Transverse colon (tissue), 4 donors: ENCODE measurements around the gene TBL1X. TPM values are rescaled to one million over a fixed set of nuclear protein-coding genes. Genes with fewer than 3 reads are reported as not detected.

ENCODE experiments used
- DNase-seq: peaks from one replicate; pipeline ENCODE4 v3.0.0-alpha.2; 2019
- H3K27ac ChIP-seq, 4 donors: fragments of 200-600 bp; sonication (generic); 2 replicates each; pipeline ENCODE4 v1.5.1; 2016 to 2018; ENCODE audit warnings: inconsistent platforms in 4 of 4
- H3K27me3 ChIP-seq: fragments of 200-600 bp; sonication (generic); 2 replicates; pipeline ENCODE4 v1.5.1; 2017; ENCODE audit warnings: inconsistent platforms
- H3K36me3 ChIP-seq, 4 donors: fragments of 200-600 bp; sonication (generic); 2 replicates each; pipeline ENCODE4 v1.5.1; 2017 to 2019; ENCODE audit warnings: inconsistent platforms in 4 of 4
- H3K4me1 ChIP-seq, 4 donors: fragments of 200-600 bp; sonication (generic); 2 replicates each; pipeline ENCODE4 v1.5.1; 2017 to 2020; ENCODE audit warnings: inconsistent platforms in 4 of 4
- H3K4me3 ChIP-seq, 4 donors: fragments of 200-600 bp; sonication (generic); 1 replicate in 1 of 4; 2 replicates in 3 of 4; pipeline versions ENCODE4 v1.5.1 to v1.6.1; 2017 to 2019; ENCODE audit warnings: inconsistent platforms in 4 of 4
- H3K9me3 ChIP-seq, 2 donors: fragments of 200-600 bp; sonication (generic); 2 replicates each; pipeline ENCODE4 v1.5.1; 2017 to 2019; ENCODE audit warnings: inconsistent platforms in 2 of 2
- EP300 ChIP-seq: sonication (generic); formaldehyde crosslinking; IDR thresholded peaks from one replicate; pipeline ENCODE4 v1.6.1; 2017; ENCODE audit warnings: antibody characterized with exemption, low read depth
- POLR2A ChIP-seq: fragments of 450-650 bp; IDR thresholded peaks from one replicate; pipeline ENCODE4 v1.6.1; 2016; ENCODE audit warnings: antibody characterized with exemption, mild to moderate bottlenecking, moderate library complexity
- POLR2AphosphoS5 ChIP-seq, 3 donors: sonication (generic); formaldehyde crosslinking; IDR thresholded peaks; one replicate each; pipeline ENCODE4 v1.6.1; 2016; ENCODE audit warnings: antibody characterized with exemption in 3 of 3
- WGBS, 2 donors: methylation state at CpG; one replicate each; pipeline ENCODE4 v1.1.5; 2018; ENCODE audit warnings: low coverage in 1 of 2; 5-methylcytosine and 5-hydroxymethylcytosine counted together
- in situ Hi-C, 4 donors: fragments of 200-750 bp; cut with MboI; loops; one replicate each; pipeline versions ENCODE4 v1.15.0 to v1.15.1; 2017; ENCODE audit warnings: low sequenced_read_pairs in 3 of 4, low pct_ligation_motif_present in 1 of 4, low pct_unique_long_range_greater_than_20kb in 1 of 4
- intact Hi-C: fragments of 100-400 bp; cut with DNase I; formaldehyde crosslinking; loops from one replicate; pipeline ENCODE4 v1.15.1; 2023; ENCODE audit warnings: low total_unique reads
- total RNA-seq, 4 donors: library from RNA; depleted of rRNA; stranded (reverse); fragments of >200 nt; gene quantifications; one replicate each; pipeline ENCODE4 v1.1.0, GENCODE V29; 2016
- TF ChIP-seq, protein P1 (sequence below), 5 experiments: fragments of 200-600 bp in 3 of 5; fragments of 450-650 bp in 2 of 5; sonication (generic) in 3 of 5; IDR thresholded peaks; 1 replicate in 2 of 5; 2 replicates in 3 of 5; pipeline ENCODE4 v1.5.1; 2016 to 2017; ENCODE audit warnings: antibody characterized with exemption in 5 of 5, inconsistent platforms in 3 of 5, mild to moderate bottlenecking in 2 of 5, moderate library complexity in 1 of 5

TBL1X gene
- total RNA-seq, 4 donors from 2014 or later = 3.4 to 16.8 (median 13.0) TPM

DNA sequence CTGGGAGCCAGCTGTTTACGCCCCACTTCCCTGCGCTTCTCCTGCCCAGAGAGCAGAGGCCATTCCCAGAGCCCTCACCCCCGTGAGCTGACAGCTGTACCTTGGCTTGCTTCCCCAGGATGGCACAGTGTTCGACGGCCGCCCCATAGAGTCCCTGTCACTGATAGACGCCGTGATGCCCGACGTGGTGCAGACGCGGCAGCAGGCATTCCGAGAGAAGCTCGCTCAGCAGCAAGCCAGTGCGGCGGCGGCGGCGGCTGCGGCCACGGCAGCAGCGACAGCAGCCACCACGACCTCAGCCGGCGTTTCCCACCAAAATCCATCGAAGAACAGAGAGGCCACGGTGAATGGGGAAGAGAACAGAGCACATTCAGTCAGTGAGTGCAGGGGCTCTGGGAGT, 223.0 kb downstream of the TBL1X start:
- Histone ChIP-seq H3K4me1 (no peaks in the 10 kb centered on the region), H3K27ac (no peak overlapping the region), H3K4me3 (no peak overlapping the region), H3K36me3 (no peaks in the 10 kb centered on the region), H3K9me3 (no peaks in the 10 kb centered on the region), H3K27me3 (no peaks in the 10 kb centered on the region)
- no peak for TF ChIP-seq EP300
- DNase-seq = no peak
- intact Hi-C loops (no loop called here), in situ Hi-C loops (loop anchor here in 2 of 4 donors (25.0 kb wide), 3 partner anchors 226 to 726 kb away; partner anchors contain the start of gene TBL1X (in 1 of the 2))
- 94% methylated on average over 27 of the region's 27 CpGs; no CpG with 5 or more reads in 1 of the 2 donors for WGBS, 2 donors

DNA sequence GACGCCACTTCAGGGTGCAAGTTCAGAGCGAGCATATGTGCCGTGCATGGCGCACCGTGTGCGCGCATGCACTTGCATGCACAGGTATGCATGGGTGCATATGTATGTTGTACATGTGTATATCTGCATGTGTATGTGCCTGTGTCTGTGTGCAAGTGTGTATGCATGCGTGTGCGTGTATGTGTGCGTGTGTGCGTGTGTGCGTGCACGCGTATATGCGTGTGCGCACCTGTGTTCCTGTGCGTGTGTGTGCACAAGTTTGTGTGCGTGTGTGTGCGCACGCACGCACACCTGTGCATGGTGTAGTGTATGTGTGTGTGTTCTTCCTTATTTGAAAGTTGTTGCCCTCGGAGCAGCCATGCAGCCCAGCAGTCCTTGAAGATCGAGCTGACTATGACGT, 224.0 kb downstream of the TBL1X start:
- DNase-seq = no peak
- no peaks in the 10 kb centered on the region for H3K4me1 ChIP-seq
- H3K27ac ChIP-seq = no peak overlapping the region
- no peak overlapping the region for H3K4me3 ChIP-seq
- H3K36me3 ChIP-seq = no peaks in the 10 kb centered on the region
- no peaks in the 10 kb centered on the region for H3K27me3 ChIP-seq
- TF ChIP-seq, protein P1, sequence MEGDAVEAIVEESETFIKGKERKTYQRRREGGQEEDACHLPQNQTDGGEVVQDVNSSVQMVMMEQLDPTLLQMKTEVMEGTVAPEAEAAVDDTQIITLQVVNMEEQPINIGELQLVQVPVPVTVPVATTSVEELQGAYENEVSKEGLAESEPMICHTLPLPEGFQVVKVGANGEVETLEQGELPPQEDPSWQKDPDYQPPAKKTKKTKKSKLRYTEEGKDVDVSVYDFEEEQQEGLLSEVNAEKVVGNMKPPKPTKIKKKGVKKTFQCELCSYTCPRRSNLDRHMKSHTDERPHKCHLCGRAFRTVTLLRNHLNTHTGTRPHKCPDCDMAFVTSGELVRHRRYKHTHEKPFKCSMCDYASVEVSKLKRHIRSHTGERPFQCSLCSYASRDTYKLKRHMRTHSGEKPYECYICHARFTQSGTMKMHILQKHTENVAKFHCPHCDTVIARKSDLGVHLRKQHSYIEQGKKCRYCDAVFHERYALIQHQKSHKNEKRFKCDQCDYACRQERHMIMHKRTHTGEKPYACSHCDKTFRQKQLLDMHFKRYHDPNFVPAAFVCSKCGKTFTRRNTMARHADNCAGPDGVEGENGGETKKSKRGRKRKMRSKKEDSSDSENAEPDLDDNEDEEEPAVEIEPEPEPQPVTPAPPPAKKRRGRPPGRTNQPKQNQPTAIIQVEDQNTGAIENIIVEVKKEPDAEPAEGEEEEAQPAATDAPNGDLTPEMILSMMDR (IDR thresholded peaks at IDR 0.05) = no peak
- TF ChIP-seq POLR2A = no peak
- no peak for TF ChIP-seq EP300
- no peak for TF ChIP-seq POLR2AphosphoS5 (IDR thresholded peaks at IDR 0.05)
- intact Hi-C loops (no loop called here), in situ Hi-C loops (loop anchor here in 2 of 4 donors (25.0 kb wide), 3 partner anchors 227 to 727 kb away; partner anchors contain the start of gene TBL1X (in 1 of the 2))
- WGBS, 2 donors = 95% methylated on average over 24 of the region's 24 CpGs; no CpG with 5 or more reads in 1 of the 2 donors
- no peaks in the 10 kb centered on the region for H3K9me3 ChIP-seq

DNA sequence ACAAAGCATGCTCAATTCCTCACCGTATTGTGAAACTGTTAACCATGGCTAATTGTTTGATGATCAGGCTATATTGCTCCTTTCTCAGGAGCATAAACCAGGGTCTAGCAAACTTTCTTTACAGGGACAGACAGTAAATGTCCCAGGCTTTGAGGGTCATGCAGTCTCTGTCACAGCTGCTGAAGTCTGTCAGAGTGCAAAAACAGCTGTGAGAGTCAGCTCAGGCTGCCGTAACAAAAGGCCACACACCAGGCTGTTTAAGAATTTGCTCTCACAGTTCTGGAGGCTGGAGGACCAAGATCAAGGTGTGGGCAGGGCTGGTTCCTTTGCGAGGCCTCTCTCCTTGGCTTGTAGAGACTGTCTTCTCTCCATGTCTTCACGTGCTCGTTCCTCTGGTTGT, 225.2 kb downstream of the TBL1X start:
- Histone ChIP-seq H3K4me1 (no peaks in the 10 kb centered on the region), H3K27ac (no peak overlapping the region), H3K36me3 (no peaks in the 10 kb centered on the region), H3K9me3 (no peaks in the 10 kb centered on the region), H3K4me3 (no peak overlapping the region), H3K27me3 (no peaks in the 10 kb centered on the region)
- intact Hi-C loops (no loop called here), in situ Hi-C loops (loop anchor here in 2 of 4 donors (25.0 kb wide), 3 partner anchors 228 to 728 kb away; partner anchors contain the start of gene TBL1X (in 1 of the 2))
- TF ChIP-seq POLR2A (no peak), POLR2AphosphoS5 (IDR thresholded peaks at IDR 0.05) (no peak), EP300 (no peak)
- TF ChIP-seq, protein P1 (IDR thresholded peaks at IDR 0.05) = no peak
- 90 to 100% methylated on average over 3 to 5 of the region's 5 CpGs for WGBS, 2 donors
- no peak for DNase-seq

GRCh38 chrX:9693307-9694001, 228.6 kb downstream of the TBL1X start:
- H3K27ac ChIP-seq = no peak overlapping the region
- no peaks in the 10 kb centered on the region for H3K27me3 ChIP-seq
- H3K4me1 ChIP-seq = no peaks in the 10 kb centered on the region
- 82 to 90% methylated on average over 3 to 12 of the region's 12 CpGs for WGBS, 2 donors
- in situ Hi-C loops (loop anchor here in 2 of 4 donors (25.0 kb wide), 3 partner anchors 231 to 731 kb away; partner anchors contain the start of gene TBL1X (in 1 of the 2)), intact Hi-C loops (no loop called here)
- no peak for TF ChIP-seq EP300
- TF ChIP-seq POLR2A = no peak
- no peak for TF ChIP-seq POLR2AphosphoS5 (IDR thresholded peaks at IDR 0.05)
- TF ChIP-seq, protein P1 (IDR thresholded peaks at IDR 0.05) = no peak
- H3K4me3 ChIP-seq = no peak overlapping the region
- H3K36me3 ChIP-seq = no peaks in the 10 kb centered on the region
- no peaks in the 10 kb centered on the region for H3K9me3 ChIP-seq
- no peak for DNase-seq
